PC-3 (cell line): ENCODE data around the gene BRF1. TPM values are rescaled to one million over a fixed set of nuclear protein-coding genes. Genes with fewer than 3 reads are reported as not detected.

Source experiments
- ATAC-seq: fragments of 200-7000 bp; cut with Tn5 transposase; 2 replicates; pipeline ENCODE4 v1.9.1; 2020; ENCODE audit warnings: mild to moderate bottlenecking, moderate library complexity
- BruUV-seq: library from RNA; stranded (reverse); fragments of 400-500 nt; replicated peaks from 2 replicates; lab custom pipeline; 2021; lab: Mats Ljungman, UMichigan
- CTCF ChIA-PET: fragments of 300-600 bp; sonication (Branson Sonifier 250); formaldehyde crosslinking; loops from one replicate; lab custom pipeline; 2022; ENCODE audit warnings: antibody characterized with exemption; lab: Charles Lee
- POLR2A ChIA-PET: fragments of 300-600 bp; sonication (Branson Sonifier 250); formaldehyde crosslinking; loops from one replicate; lab custom pipeline; 2022; ENCODE audit warnings: antibody characterized with exemption; ENCODE audit not compliant: unreplicated experiment; lab: Charles Lee
- DNase-seq: peaks from one replicate; pipeline ENCODE4 v3.0.0-alpha.2; 2015
- H2AFZ ChIP-seq: fragments of 300-600 bp; sonication (generic); 2 replicates; pipeline ENCODE4 v1.6.0; 2016; ENCODE audit warnings: antibody characterized with exemption, low read length
- H3F3A ChIP-seq: fragments of 300-600 bp; sonication (generic); one replicate; pipeline ENCODE4 v1.6.0; 2017; ENCODE audit warnings: antibody characterized with exemption, low read length, control low read depth, mild to moderate bottlenecking; ENCODE audit not compliant: unreplicated experiment
- H3K27ac ChIP-seq: fragments of 300-600 bp; sonication (generic); 2 replicates; pipeline ENCODE4 v1.5.1; 2016; ENCODE audit warnings: mild to moderate bottlenecking, low read length
- H3K27me3 ChIP-seq: fragments of 300-600 bp; sonication (generic); 2 replicates; pipeline ENCODE4 v1.6.1; 2016; ENCODE audit warnings: low read length, mixed read lengths
- H3K36me3 ChIP-seq: fragments of 300-600 bp; sonication (generic); 2 replicates; pipeline ENCODE4 v1.6.1; 2016; ENCODE audit warnings: low read depth, mixed run types, low read length, mixed read lengths
- H3K4me1 ChIP-seq: fragments of 300-600 bp; sonication (generic); 2 replicates; pipeline ENCODE4 v1.5.1; 2016; ENCODE audit warnings: low read length; ENCODE audit not compliant: insufficient read depth
- H3K4me2 ChIP-seq: fragments of 300-600 bp; sonication (generic); 2 replicates; pipeline ENCODE4 v1.6.0; 2016; ENCODE audit warnings: low read length
- H3K4me3 ChIP-seq: fragments of 300-600 bp; sonication (generic); 2 replicates; pipeline ENCODE4 v1.5.1; 2016; ENCODE audit warnings: mild to moderate bottlenecking, low read length, mixed read lengths
- H3K79me2 ChIP-seq: fragments of 300-600 bp; sonication (generic); 2 replicates; pipeline ENCODE4 v1.6.1; 2017; ENCODE audit warnings: low read length, mixed read lengths
- H3K9ac ChIP-seq: fragments of 300-600 bp; sonication (generic); 2 replicates; pipeline ENCODE4 v1.6.0; 2016; ENCODE audit warnings: mild to moderate bottlenecking, low read length
- H3K9me2 ChIP-seq: fragments of 300-600 bp; sonication (generic); replicated peaks from 2 replicates; pipeline ENCODE4 v1.6.1; 2016; ENCODE audit warnings: mixed run types, low read length, mixed read lengths
- H3K9me3 ChIP-seq: fragments of 300-600 bp; sonication (generic); 2 replicates; pipeline ENCODE4 v1.6.1; 2016; ENCODE audit warnings: low read length, mixed read lengths
- H4K20me1 ChIP-seq: fragments of 300-600 bp; sonication (generic); 2 replicates; pipeline ENCODE4 v1.6.1; 2016; ENCODE audit warnings: low read length, mixed read lengths
- EZH2 ChIP-seq: fragments of 300-600 bp; sonication (generic); IDR thresholded peaks from one replicate; pipeline ENCODE4 v1.6.1; 2017; ENCODE audit warnings: antibody characterized with exemption, mild to moderate bottlenecking, low read length; ENCODE audit not compliant: unreplicated experiment
- EZH2phosphoT487 ChIP-seq: fragments of 300-600 bp; sonication (generic); IDR thresholded peaks from 2 replicates; pipeline ENCODE4 v1.6.1; 2018; ENCODE audit warnings: mild to moderate bottlenecking, antibody characterized with exemption, low read length, borderline replicate concordance
- intact Hi-C: fragments of 100-400 bp; cut with micrococcal nuclease; formaldehyde crosslinking; loops from 2 replicates; pipeline ENCODE4 v1.9.0; 2023
- total RNA-seq: library from RNA; depleted of rRNA; stranded (reverse); fragments of >200 nt; gene quantifications from 2 replicates; pipeline ENCODE4 v1.2.3, GENCODE V29; 2014
- TF ChIP-seq, protein P1 (sequence below): fragments of 300-600 bp; sonication (generic); conservative IDR thresholded peaks from 2 replicates; pipeline ENCODE4 v1.5.1; 2017; ENCODE audit warnings: antibody characterized with exemption, low read depth, mild to moderate bottlenecking, low read length

Gene BRF1
- total RNA-seq, 1 experiment from 2014 or later = 55.8 TPM

DNA sequence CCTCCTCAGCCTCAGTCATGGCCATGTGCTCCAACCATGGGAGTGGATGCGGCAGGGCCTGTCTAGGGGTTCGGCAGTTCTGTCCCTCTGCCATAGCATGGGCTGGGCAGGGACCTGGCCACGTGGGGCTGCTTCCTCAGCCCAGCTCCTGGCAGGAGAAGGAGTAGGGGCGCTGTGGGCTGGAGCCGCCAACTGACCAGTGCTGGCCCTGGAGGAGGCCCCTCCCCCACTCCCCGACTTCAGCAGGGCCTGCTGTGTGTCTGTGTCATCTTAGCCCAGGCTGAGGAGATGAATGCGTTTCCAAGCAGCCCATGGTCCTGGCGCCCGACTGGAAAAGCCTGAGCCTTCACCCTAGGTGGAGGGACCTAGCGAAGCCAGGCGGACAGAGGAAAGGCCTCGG lies 11.0 kb upstream of the BRF1 start:
- ChIA-PET POLR2A (no interaction called here), CTCF (no interaction called here)
- ATAC-seq (no peak), DNase-seq (no peak)
- Histone ChIP-seq H3K4me3 (no peak overlapping the region), H2AFZ (no peak overlapping the region), H3K4me1 (peaks cover 17% of the 10 kb centered on the region; the same call in 1 of the 2 replicates), H3K27ac (no peak overlapping the region), H3K4me2 (no peak overlapping the region), H3K9ac (no peak overlapping the region), H3K9me2 (no peaks in the 10 kb centered on the region), H3F3A (no peaks in the 10 kb centered on the region), H3K36me3 (no peaks in the 10 kb centered on the region), H3K79me2 (peaks cover 17% of the 10 kb centered on the region), H3K9me3 (no peaks in the 10 kb centered on the region), H3K27me3 (no peaks in the 10 kb centered on the region), H4K20me1 (no peaks in the 10 kb centered on the region)
- no TSS peak for BruUV-seq
- intact Hi-C loops = no loop called here
- TF ChIP-seq EZH2phosphoT487 (no peak), EZH2 (no peak)
- TF ChIP-seq, protein P1, sequence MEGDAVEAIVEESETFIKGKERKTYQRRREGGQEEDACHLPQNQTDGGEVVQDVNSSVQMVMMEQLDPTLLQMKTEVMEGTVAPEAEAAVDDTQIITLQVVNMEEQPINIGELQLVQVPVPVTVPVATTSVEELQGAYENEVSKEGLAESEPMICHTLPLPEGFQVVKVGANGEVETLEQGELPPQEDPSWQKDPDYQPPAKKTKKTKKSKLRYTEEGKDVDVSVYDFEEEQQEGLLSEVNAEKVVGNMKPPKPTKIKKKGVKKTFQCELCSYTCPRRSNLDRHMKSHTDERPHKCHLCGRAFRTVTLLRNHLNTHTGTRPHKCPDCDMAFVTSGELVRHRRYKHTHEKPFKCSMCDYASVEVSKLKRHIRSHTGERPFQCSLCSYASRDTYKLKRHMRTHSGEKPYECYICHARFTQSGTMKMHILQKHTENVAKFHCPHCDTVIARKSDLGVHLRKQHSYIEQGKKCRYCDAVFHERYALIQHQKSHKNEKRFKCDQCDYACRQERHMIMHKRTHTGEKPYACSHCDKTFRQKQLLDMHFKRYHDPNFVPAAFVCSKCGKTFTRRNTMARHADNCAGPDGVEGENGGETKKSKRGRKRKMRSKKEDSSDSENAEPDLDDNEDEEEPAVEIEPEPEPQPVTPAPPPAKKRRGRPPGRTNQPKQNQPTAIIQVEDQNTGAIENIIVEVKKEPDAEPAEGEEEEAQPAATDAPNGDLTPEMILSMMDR = no peak

DNA sequence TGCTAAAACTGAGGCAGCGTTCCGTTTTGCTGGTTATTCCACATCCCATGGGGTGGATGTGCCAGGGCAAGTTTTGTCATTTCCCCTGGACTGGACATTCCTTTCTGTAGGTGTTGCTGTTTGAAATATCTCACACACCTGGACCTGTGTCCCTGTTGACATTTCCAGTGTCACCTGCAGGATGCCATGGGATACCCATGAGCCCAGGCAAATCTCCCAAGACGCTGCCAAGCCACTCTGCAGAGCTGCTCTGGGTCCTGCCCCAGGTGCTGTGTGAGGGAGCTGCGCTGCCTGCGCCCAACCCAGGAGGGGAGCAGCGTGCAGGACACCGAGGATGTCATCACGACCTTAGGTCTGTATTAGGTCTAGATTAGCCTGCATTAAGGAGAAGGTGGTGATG lies 8.6 kb upstream of the BRF1 start:
- ChIA-PET POLR2A (no interaction called here), CTCF (no interaction called here)
- H3K27me3 ChIP-seq = no peaks in the 10 kb centered on the region
- no peaks in the 10 kb centered on the region for H3K79me2 ChIP-seq
- no peaks in the 10 kb centered on the region for H4K20me1 ChIP-seq
- no peak overlapping the region for H3K9ac ChIP-seq
- 0 out of 2 replicates have a peak, but pooled peaks cover 6% of the 10 kb centered on the region for H3K4me1 ChIP-seq
- H3K4me2 ChIP-seq = no peak overlapping the region
- H3F3A ChIP-seq = no peaks in the 10 kb centered on the region
- H3K9me2 ChIP-seq = no peaks in the 10 kb centered on the region
- TF ChIP-seq EZH2 = no peak
- TF ChIP-seq, protein P1 = no peak
- TF ChIP-seq EZH2phosphoT487 = no peak
- ATAC-seq (no peak), DNase-seq (no peak)
- no peak overlapping the region for H3K27ac ChIP-seq
- intact Hi-C loops = no loop called here
- H3K9me3 ChIP-seq = no peaks in the 10 kb centered on the region
- H3K36me3 ChIP-seq = no peaks in the 10 kb centered on the region
- no peak overlapping the region for H2AFZ ChIP-seq
- H3K4me3 ChIP-seq = no peak overlapping the region
- no TSS peak for BruUV-seq

- Histone ChIP-seq H3K9me2 (no peaks in the 10 kb centered on the region), H3F3A (no peaks in the 10 kb centered on the region), H3K4me2 (no peak overlapping the region), H3K9ac (no peak overlapping the region), H3K27me3 (no peaks in the 10 kb centered on the region), H2AFZ (no peak overlapping the region), H3K4me1 (no peaks in the 10 kb centered on the region), H3K27ac (no peak overlapping the region), H3K79me2 (no peaks in the 10 kb centered on the region), H3K4me3 (no peak overlapping the region), H4K20me1 (no peaks in the 10 kb centered on the region), H3K36me3 (no peaks in the 10 kb centered on the region), H3K9me3 (no peaks in the 10 kb centered on the region)
- POLR2A ChIA-PET = no interaction called here
- TF ChIP-seq, protein P1 = no peak
- TF ChIP-seq EZH2 = no peak
- no peak for TF ChIP-seq EZH2phosphoT487
- intact Hi-C loops = no loop called here
- no peak for DNase-seq
- CTCF ChIA-PET = no interaction called here
- no peak for ATAC-seq
- BruUV-seq = no TSS peak
Measured at GRCh38 chr14:105307052-105307727, 6.4 kb upstream of the BRF1 start.
